Measurements from ENCODE around the gene CCDC107. TPM values are rescaled to one million over a fixed set of nuclear protein-coding genes. Genes with fewer than 3 reads are reported as not detected.
A peak's percentile ranks its signal among the peaks of the same experiment; 100 is the strongest.

The CCDC107 gene
- total and polyA plus RNA-seq, 4 donors = 5.4 to 20.2 (median 10.4) TPM

DNA sequence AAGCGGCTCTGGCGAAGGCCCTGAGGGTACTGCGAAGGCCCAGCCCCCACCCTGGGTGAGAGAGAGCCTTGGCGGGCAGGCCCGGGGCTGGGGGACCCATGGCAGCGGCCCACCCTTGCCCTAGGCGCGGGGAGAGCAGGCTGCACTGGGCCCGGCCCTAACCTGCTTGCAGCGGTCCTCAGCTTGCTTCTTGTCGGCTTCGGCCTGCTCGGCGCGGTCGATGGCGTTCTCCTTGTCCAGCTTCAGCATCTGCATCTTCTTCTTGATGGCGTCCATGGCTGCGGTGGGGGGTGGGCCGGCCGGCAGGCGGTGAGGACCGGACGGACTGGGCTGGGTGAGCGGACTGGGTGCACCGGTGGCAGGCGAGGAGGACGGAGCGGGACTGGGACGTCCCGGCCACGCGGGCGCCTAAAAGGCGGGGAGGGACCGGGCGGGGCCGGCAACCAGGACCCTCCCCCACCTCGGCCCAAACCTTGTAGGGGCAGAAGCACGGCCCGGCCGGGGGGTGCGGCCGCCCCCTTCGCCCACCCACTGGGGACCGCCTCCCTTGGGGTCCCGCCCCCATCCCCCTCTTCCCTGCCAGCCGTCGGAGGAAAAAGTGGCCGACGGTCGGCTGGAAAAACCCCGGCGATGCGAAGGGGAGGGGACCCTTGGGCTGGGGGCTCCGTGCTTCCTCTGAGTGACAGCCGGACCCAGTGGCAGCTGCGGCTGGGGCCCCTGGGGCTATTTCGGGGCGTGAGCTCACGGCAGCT is 31.6 kb downstream of the CCDC107 start, which contains the start of gene TPM2:
Gene TPM2 (minus strand): TSS at position 384 of the 752 bp plus-strand sequence. CDS start 108 bp downstream, at position 276.
- 61% methylated on average over 61 of the region's 61 CpGs for WGBS
- peaks cover 0 to 10% (median 5%) of the 10 kb centered on the region in 4 donors for H3K4me1 ChIP-seq (ENCODE audit: control insufficient read depth in 4 of 4, insufficient read depth in 4 of 4, low read length in 3 of 4)
- peak within 1 kb of the TSS in 1 of 2 donors; percentile 21 for H3K9ac ChIP-seq (ENCODE audit: low read depth in 1 of 2, low read length in 2 of 2)
- H3K27me3 ChIP-seq (ENCODE audit: control insufficient read depth in 4 of 4, insufficient read depth in 4 of 4, low read length in 3 of 4) = no peaks in the 10 kb centered on the region
- peaks cover 0 to 2% (median 0%) of the 10 kb centered on the region in 4 donors for H3K36me3 ChIP-seq (ENCODE audit: control insufficient read depth in 4 of 4, insufficient read depth in 3 of 4, low read depth in 1 of 4, low read length in 3 of 4)
- peak within 1 kb of the TSS; percentile 59 to 85 (median 77) for H3K4me3 ChIP-seq (ENCODE audit: low read depth in 1 of 3, low read length in 3 of 3)
- no peak for DNase-seq (ENCODE audit: low spot score)
- no peaks in the 10 kb centered on the region for H3K9me3 ChIP-seq (ENCODE audit: control insufficient read depth in 4 of 4, low read length in 3 of 4)
- TF ChIP-seq RAD21 (IDR thresholded peaks at IDR 0.05) (no peak), FOXA1 (IDR thresholded peaks at IDR 0.05) (no peak), HNF4A (conservative IDR thresholded peaks at IDR 0.05) (no peak)
- TF ChIP-seq, protein P1, sequence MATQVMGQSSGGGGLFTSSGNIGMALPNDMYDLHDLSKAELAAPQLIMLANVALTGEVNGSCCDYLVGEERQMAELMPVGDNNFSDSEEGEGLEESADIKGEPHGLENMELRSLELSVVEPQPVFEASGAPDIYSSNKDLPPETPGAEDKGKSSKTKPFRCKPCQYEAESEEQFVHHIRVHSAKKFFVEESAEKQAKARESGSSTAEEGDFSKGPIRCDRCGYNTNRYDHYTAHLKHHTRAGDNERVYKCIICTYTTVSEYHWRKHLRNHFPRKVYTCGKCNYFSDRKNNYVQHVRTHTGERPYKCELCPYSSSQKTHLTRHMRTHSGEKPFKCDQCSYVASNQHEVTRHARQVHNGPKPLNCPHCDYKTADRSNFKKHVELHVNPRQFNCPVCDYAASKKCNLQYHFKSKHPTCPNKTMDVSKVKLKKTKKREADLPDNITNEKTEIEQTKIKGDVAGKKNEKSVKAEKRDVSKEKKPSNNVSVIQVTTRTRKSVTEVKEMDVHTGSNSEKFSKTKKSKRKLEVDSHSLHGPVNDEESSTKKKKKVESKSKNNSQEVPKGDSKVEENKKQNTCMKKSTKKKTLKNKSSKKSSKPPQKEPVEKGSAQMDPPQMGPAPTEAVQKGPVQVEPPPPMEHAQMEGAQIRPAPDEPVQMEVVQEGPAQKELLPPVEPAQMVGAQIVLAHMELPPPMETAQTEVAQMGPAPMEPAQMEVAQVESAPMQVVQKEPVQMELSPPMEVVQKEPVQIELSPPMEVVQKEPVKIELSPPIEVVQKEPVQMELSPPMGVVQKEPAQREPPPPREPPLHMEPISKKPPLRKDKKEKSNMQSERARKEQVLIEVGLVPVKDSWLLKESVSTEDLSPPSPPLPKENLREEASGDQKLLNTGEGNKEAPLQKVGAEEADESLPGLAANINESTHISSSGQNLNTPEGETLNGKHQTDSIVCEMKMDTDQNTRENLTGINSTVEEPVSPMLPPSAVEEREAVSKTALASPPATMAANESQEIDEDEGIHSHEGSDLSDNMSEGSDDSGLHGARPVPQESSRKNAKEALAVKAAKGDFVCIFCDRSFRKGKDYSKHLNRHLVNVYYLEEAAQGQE (IDR thresholded peaks at IDR 0.05) = no peak
- TF ChIP-seq, protein P2, sequence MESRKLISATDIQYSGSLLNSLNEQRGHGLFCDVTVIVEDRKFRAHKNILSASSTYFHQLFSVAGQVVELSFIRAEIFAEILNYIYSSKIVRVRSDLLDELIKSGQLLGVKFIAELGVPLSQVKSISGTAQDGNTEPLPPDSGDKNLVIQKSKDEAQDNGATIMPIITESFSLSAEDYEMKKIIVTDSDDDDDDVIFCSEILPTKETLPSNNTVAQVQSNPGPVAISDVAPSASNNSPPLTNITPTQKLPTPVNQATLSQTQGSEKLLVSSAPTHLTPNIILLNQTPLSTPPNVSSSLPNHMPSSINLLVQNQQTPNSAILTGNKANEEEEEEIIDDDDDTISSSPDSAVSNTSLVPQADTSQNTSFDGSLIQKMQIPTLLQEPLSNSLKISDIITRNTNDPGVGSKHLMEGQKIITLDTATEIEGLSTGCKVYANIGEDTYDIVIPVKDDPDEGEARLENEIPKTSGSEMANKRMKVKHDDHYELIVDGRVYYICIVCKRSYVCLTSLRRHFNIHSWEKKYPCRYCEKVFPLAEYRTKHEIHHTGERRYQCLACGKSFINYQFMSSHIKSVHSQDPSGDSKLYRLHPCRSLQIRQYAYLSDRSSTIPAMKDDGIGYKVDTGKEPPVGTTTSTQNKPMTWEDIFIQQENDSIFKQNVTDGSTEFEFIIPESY (IDR thresholded peaks at IDR 0.05) = no peak
- H3K27ac ChIP-seq (ENCODE audit: low read depth in 1 of 2, low read length in 2 of 2) = peak within 1 kb of the TSS; percentile 77 to 81

DNA sequence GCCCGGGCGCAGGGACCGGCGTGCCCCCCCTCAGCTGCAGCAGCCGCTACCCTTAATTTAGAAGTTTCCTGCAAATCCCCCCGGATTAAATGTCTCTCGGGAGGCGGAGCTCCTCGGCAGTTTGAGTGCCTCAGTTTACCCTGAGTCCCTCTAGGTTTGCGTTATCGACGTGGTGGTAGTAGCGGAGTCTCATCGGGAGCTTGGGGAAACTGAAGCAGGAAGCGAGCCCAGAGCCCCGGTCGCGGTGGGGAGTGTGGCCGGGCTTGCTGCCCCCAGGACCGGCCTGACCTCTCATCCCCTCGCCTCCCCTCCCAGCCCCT is 32.2 kb downstream of the CCDC107 start:
- no peak overlapping the region for H3K9ac ChIP-seq (ENCODE audit: low read depth in 1 of 2, low read length in 2 of 2)
- peak overlapping the region; percentile 77 to 81 for H3K27ac ChIP-seq (ENCODE audit: low read depth in 1 of 2, low read length in 2 of 2)
- TF ChIP-seq YY1 (IDR thresholded peaks at IDR 0.05) = no peak
- TF ChIP-seq, protein P3, sequence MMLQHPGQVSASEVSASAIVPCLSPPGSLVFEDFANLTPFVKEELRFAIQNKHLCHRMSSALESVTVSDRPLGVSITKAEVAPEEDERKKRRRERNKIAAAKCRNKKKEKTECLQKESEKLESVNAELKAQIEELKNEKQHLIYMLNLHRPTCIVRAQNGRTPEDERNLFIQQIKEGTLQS (IDR thresholded peaks at IDR 0.05) = no peak
- no peak for TF ChIP-seq RXRA (IDR thresholded peaks at IDR 0.05)
- TF ChIP-seq RAD21 (IDR thresholded peaks at IDR 0.05) = no peak
- TF ChIP-seq NR2F2 (IDR thresholded peaks at IDR 0.05) = no peak
- no peak for TF ChIP-seq EGR1 (IDR thresholded peaks at IDR 0.05; ENCODE audit: low read depth in 2 of 2)
- no peak for TF ChIP-seq HNF4A (conservative IDR thresholded peaks at IDR 0.05)
- TF ChIP-seq, protein P4, sequence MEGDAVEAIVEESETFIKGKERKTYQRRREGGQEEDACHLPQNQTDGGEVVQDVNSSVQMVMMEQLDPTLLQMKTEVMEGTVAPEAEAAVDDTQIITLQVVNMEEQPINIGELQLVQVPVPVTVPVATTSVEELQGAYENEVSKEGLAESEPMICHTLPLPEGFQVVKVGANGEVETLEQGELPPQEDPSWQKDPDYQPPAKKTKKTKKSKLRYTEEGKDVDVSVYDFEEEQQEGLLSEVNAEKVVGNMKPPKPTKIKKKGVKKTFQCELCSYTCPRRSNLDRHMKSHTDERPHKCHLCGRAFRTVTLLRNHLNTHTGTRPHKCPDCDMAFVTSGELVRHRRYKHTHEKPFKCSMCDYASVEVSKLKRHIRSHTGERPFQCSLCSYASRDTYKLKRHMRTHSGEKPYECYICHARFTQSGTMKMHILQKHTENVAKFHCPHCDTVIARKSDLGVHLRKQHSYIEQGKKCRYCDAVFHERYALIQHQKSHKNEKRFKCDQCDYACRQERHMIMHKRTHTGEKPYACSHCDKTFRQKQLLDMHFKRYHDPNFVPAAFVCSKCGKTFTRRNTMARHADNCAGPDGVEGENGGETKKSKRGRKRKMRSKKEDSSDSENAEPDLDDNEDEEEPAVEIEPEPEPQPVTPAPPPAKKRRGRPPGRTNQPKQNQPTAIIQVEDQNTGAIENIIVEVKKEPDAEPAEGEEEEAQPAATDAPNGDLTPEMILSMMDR (IDR thresholded peaks at IDR 0.05; ENCODE audit: low read depth, low read length, missing input control) = no peak
- TF ChIP-seq GABPA (IDR thresholded peaks at IDR 0.05 in 1 of 2, conservative IDR thresholded peaks at IDR 0.05 in 1 of 2) = no peak
- no peak for TF ChIP-seq FOXA1 (IDR thresholded peaks at IDR 0.05)
- no peak for TF ChIP-seq FOXA2 (IDR thresholded peaks at IDR 0.05)
- TF ChIP-seq JUND (IDR thresholded peaks at IDR 0.05) = no peak
- no peak for TF ChIP-seq SP1 (IDR thresholded peaks at IDR 0.05)
- 9% methylated on average over 21 of the region's 21 CpGs for WGBS
- peaks cover 0 to 10% (median 5%) of the 10 kb centered on the region in 4 donors for H3K4me1 ChIP-seq (ENCODE audit: control insufficient read depth in 4 of 4, insufficient read depth in 4 of 4, low read length in 3 of 4)
- peaks cover 0 to 2% (median 0%) of the 10 kb centered on the region in 4 donors for H3K36me3 ChIP-seq (ENCODE audit: control insufficient read depth in 4 of 4, insufficient read depth in 3 of 4, low read depth in 1 of 4, low read length in 3 of 4)
- no peaks in the 10 kb centered on the region for H3K9me3 ChIP-seq (ENCODE audit: control insufficient read depth in 4 of 4, low read length in 3 of 4)
- DNase-seq (ENCODE audit: low spot score) = no peak
- no peaks in the 10 kb centered on the region for H3K27me3 ChIP-seq (ENCODE audit: control insufficient read depth in 4 of 4, insufficient read depth in 4 of 4, low read length in 3 of 4)
- peak overlapping the region; percentile 15 to 85 (median 26) for H3K4me3 ChIP-seq (ENCODE audit: low read depth in 1 of 3, low read length in 3 of 3)
